IMR-90 (cell line): ENCODE measurements around the gene GIMAP4. TPM values are rescaled to one million over a fixed set of nuclear protein-coding genes. Genes with fewer than 3 reads are reported as not detected.
"Not testable (repeated sequence)": the region's sequence is repeated elsewhere in the genome, so short reads cannot be mapped to it uniquely, and the experiment has no call there.

Experiments used
- ATAC-seq: fragments of 200-7000 bp; cut with Tn5 transposase; 2 replicates; pipeline ENCODE4 v1.9.1; 2020; ENCODE audit warnings: low read depth, mild to moderate bottlenecking, moderate library complexity
- BruUV-seq: library from RNA; stranded (reverse); fragments of 400-500 nt; replicated peaks from 2 replicates; lab custom pipeline; 2021; lab: Mats Ljungman, UMichigan
- CTCF ChIA-PET: fragments of 300-600 bp; formaldehyde crosslinking; extraction: SDS; loops from one replicate; lab custom pipeline; 2021; ENCODE audit warnings: antibody characterized with exemption; lab: Yijun Ruan, JAX
- POLR2A ChIA-PET: fragments of 300-600 bp; sonication (Branson Sonifier 250); formaldehyde crosslinking; loops from one replicate; lab custom pipeline; 2022; ENCODE audit warnings: antibody characterized with exemption; ENCODE audit not compliant: unreplicated experiment; lab: Charles Lee
- DNase-seq: peaks from one replicate; pipeline ENCODE4 v3.0.0; 2013
- H2AFZ ChIP-seq: replicated peaks from 2 replicates; pipeline ENCODE3; 2013; ENCODE audit warnings: low read length, mild to moderate bottlenecking; ENCODE audit not compliant: poor library complexity
- H2AK5ac ChIP-seq: 2 replicates; pipeline ENCODE4 v1.6.1; 2013; ENCODE audit warnings: low read depth, low read length, inconsistent platforms
- H2AK9ac ChIP-seq: replicated peaks from 2 replicates; pipeline ENCODE3; 2013; ENCODE audit warnings: mild to moderate bottlenecking, low read depth, low read length, moderate library complexity; ENCODE audit not compliant: poor library complexity
- H2BK120ac ChIP-seq: 2 replicates; pipeline ENCODE4 v1.6.1; 2013; ENCODE audit warnings: low read depth, low read length, inconsistent platforms
- H2BK15ac ChIP-seq: 3 replicates; pipeline ENCODE4 v1.6.1; 2013; ENCODE audit warnings: low read depth, low read length, inconsistent platforms
- H2BK20ac ChIP-seq: 2 replicates; pipeline ENCODE4 v1.6.1; 2013; ENCODE audit warnings: low read depth, mild to moderate bottlenecking, inconsistent platforms, low read length, moderate library complexity
- H2BK5ac ChIP-seq: 2 replicates; pipeline ENCODE4 v1.6.1; 2013; ENCODE audit warnings: mild to moderate bottlenecking, low read depth, low read length, inconsistent platforms; ENCODE audit not compliant: poor library complexity, severe bottlenecking
- H3K14ac ChIP-seq: replicated peaks from 2 replicates; pipeline ENCODE4 v1.6.1; 2013; ENCODE audit warnings: low read depth, low read length, inconsistent platforms
- H3K18ac ChIP-seq: 2 replicates; pipeline ENCODE4 v1.6.1; 2013; ENCODE audit warnings: low read depth, low read length, control low read depth
- H3K23ac ChIP-seq: 2 replicates; pipeline ENCODE4 v1.6.1; 2013; ENCODE audit warnings: low read depth, low read length, inconsistent platforms
- H3K27ac ChIP-seq: 2 replicates; pipeline ENCODE4 v1.5.1; 2013; ENCODE audit warnings: mild to moderate bottlenecking, control low read depth, low read length; ENCODE audit not compliant: insufficient read depth
- H3K27me3 ChIP-seq: 2 replicates; pipeline ENCODE4 v1.6.1; 2013; ENCODE audit warnings: low read length; ENCODE audit not compliant: control insufficient read depth, insufficient read depth
- H3K36me3 ChIP-seq: 2 replicates; pipeline ENCODE4 v1.6.1; 2013; ENCODE audit warnings: low read length, mixed read lengths; ENCODE audit not compliant: control insufficient read depth, insufficient read depth
- H3K4ac ChIP-seq: 2 replicates; pipeline ENCODE4 v1.6.1; 2013; ENCODE audit warnings: low read depth, low read length, inconsistent platforms
- H3K4me1 ChIP-seq: 2 replicates; pipeline ENCODE4 v1.6.1; 2013; ENCODE audit warnings: low read length, mixed read lengths; ENCODE audit not compliant: control insufficient read depth, insufficient read depth
- H3K4me2 ChIP-seq: 2 replicates; pipeline ENCODE4 v1.6.1; 2013; ENCODE audit warnings: low read depth, mild to moderate bottlenecking, control low read depth, low read length, moderate library complexity
- H3K4me3 ChIP-seq: 2 replicates; pipeline ENCODE4 v1.5.1; 2013; ENCODE audit warnings: low read depth, mild to moderate bottlenecking, control low read depth, low read length, moderate library complexity; ENCODE audit not compliant: insufficient read depth
- H3K56ac ChIP-seq: 2 replicates; pipeline ENCODE4 v1.6.1; 2013; ENCODE audit warnings: low read length, inconsistent platforms; ENCODE audit not compliant: insufficient read depth; ENCODE audit errors: extremely low read depth
- H3K79me1 ChIP-seq, 2 experiments: 2 replicates each; pipeline ENCODE4 v1.6.1; 2013; ENCODE audit warnings: low read length in 2 of 2, inconsistent platforms in 1 of 2, low read depth in 1 of 2
- H3K9ac ChIP-seq: 2 replicates; pipeline ENCODE4 v1.6.1; 2013; ENCODE audit warnings: low read depth, low read length, control low read depth
- H3K9me1 ChIP-seq: 2 replicates; pipeline ENCODE4 v1.6.1; 2013; ENCODE audit warnings: low read length, inconsistent platforms; ENCODE audit not compliant: insufficient read depth
- H3K9me3 ChIP-seq: 2 replicates; pipeline ENCODE4 v1.6.1; 2013; ENCODE audit warnings: low read length; ENCODE audit not compliant: control insufficient read depth, insufficient read depth
- H4K20me1 ChIP-seq: 2 replicates; pipeline ENCODE4 v1.6.1; 2013; ENCODE audit warnings: low read length, inconsistent platforms; ENCODE audit not compliant: insufficient read depth
- H4K5ac ChIP-seq: 2 replicates; pipeline ENCODE4 v1.6.1; 2013; ENCODE audit warnings: mild to moderate bottlenecking, low read depth, low read length, control low read depth
- H4K8ac ChIP-seq, 2 experiments: 2 replicates each; pipeline ENCODE4 v1.6.1; 2013; ENCODE audit warnings: low read depth in 2 of 2, low read length in 2 of 2, control low read depth in 1 of 2, inconsistent platforms in 1 of 2
- H4K91ac ChIP-seq: 2 replicates; pipeline ENCODE4 v1.6.1; 2013; ENCODE audit warnings: low read depth, low read length, inconsistent platforms; ENCODE audit not compliant: insufficient read depth
- WGBS, 2 experiments: methylation state at CpG; one replicate each; pipeline versions ENCODE4 v1.1.5 to v1.1.7; 2013; ENCODE audit warnings: missing lambda C conversion rate in 2 of 2; ENCODE audit not compliant: insufficient read length in 1 of 2; ENCODE audit errors: extremely low coverage in 2 of 2; 5-methylcytosine and 5-hydroxymethylcytosine counted together
- dilution Hi-C: fragments of 300-500 bp; cut with HindIII; formaldehyde crosslinking; loops from one replicate; pipeline ENCODE4 v1.14.3; 2018; ENCODE audit warnings: low sequenced_read_pairs; ENCODE audit not compliant: unreplicated experiment
- in situ Hi-C: fragments of 300-500 bp; cut with MboI; formaldehyde crosslinking; loops from 3 replicates; pipeline ENCODE4 v1.14.3; 2019; ENCODE audit warnings: low sequenced_read_pairs, inconsistent platforms, mixed read lengths
- intact Hi-C: fragments of 100-400 bp; cut with micrococcal nuclease; formaldehyde crosslinking; loops from 2 replicates; pipeline ENCODE4 v1.10.0; 2022
- polyA plus RNA-seq, 3 experiments: library from polyadenylated mRNA; depleted of rRNA; stranded (reverse); fragments of >200 nt; gene quantifications; 2 replicates each; pipeline ENCODE4 v1.2.3, GENCODE V29; 2012; ENCODE audit warnings: low replicate concordance in 1 of 3
- total RNA-seq: library from RNA; depleted of rRNA; stranded (reverse); fragments of >200 nt; gene quantifications from 2 replicates; pipeline ENCODE4 v1.2.3, GENCODE V29; 2012

The GIMAP4 gene
- total and polyA plus RNA-seq, 2 of the 4 experiments (the other 2 are of a cell fraction) = not detected

GRCh38 chr7:150603600-150603999 lies 36.4 kb downstream of the GIMAP4 start:
- CTCF ChIA-PET, H3K27me3 ChIP-seq, H3K9ac ChIP-seq, H3K4me2 ChIP-seq, in situ Hi-C loops, BruUV-seq, POLR2A ChIA-PET, H3K9me3 ChIP-seq, H4K5ac ChIP-seq, H2BK120ac ChIP-seq, H4K8ac ChIP-seq, H3K9me1 ChIP-seq, H3K79me1 ChIP-seq, ATAC-seq, H3K18ac ChIP-seq, H2BK20ac ChIP-seq, dilution Hi-C loops, H2AK9ac ChIP-seq, H2BK5ac ChIP-seq, H2BK15ac ChIP-seq, H4K91ac ChIP-seq, H2AFZ ChIP-seq, intact Hi-C loops, H3K4ac ChIP-seq, H3K23ac ChIP-seq, H4K20me1 ChIP-seq, H3K36me3 ChIP-seq, H3K14ac ChIP-seq, H3K4me1 ChIP-seq, H3K56ac ChIP-seq, H2AK5ac ChIP-seq, H3K4me3 ChIP-seq, H3K27ac ChIP-seq, DNase-seq: not testable (repeated sequence)
- no CpG with 5 or more reads among the region's 2 CpGs for WGBS, 2 experiments
